ENCODE results near the gene SIAH2.

Gene SIAH2, protein sequence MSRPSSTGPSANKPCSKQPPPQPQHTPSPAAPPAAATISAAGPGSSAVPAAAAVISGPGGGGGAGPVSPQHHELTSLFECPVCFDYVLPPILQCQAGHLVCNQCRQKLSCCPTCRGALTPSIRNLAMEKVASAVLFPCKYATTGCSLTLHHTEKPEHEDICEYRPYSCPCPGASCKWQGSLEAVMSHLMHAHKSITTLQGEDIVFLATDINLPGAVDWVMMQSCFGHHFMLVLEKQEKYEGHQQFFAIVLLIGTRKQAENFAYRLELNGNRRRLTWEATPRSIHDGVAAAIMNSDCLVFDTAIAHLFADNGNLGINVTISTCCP
- long read RNA-seq, partial matches to known transcripts: 7 of 12 reads
- long read RNA-seq, other reads (novel, unspliced or antisense): 1 of 12 reads

DNA sequence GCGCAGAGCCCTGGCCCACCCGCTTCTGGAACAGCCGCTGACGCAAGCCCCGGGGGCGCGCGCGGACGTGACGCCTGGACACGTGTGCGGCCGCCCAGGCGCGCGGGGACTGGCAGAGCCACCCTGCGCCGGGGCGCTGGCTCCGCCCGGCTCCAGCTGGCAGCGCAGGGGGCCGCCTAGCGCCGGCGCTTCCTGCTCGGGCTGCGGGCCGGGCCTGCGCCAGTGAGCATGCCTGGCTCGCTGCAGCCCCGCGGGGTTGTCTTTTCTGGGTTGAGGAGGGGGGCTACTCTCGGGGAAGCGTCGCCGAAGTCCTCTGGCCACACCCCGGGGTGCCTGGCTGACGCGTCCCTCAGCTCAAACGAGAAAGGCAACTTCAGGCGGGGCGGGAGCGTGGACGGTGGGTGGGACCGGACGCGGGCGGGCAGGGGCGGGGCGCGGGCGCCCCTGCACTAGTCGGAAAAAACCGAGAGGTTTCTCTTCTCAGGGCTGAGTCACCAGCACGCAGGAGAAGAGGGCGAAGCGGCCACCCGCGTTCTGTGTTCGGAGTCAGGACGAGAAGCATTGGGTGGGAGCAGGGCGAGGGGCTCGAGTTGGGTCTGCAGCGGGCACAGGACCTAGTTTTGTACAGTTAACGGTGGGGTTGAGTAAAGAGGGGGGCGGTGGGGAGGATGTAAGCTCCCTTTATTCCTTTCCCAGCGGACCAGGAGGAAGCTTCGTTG lies at the start of gene SIAH2:
SIAH2 (minus strand) TSS at position 48 of the 719 bp plus-strand sequence. CDS start 320 bp downstream, outside the sequence.
- H3K27me3 ChIP-seq (ENCODE audit: insufficient read depth, poor library complexity, severe bottlenecking): no peaks in the 10 kb centered on the region
- H3K27ac ChIP-seq (replicated peaks): peak within 1 kb of the TSS; percentile 87
- peak within 1 kb of the TSS; percentile 84 for H3K4me3 ChIP-seq (replicated peaks; ENCODE audit: insufficient read depth, low read length)
- peak; percentile 73 to 90 for DNase-seq (ENCODE audit: low read depth in 1 of 2, low spot score in 1 of 2)
- TF ChIP-seq POLR2AphosphoS5 (IDR thresholded peaks at IDR 0.05; ENCODE audit: low read depth) (peak; percentile 56; the same call in 1 of the 2 replicates), SPI1 (IDR thresholded peaks at IDR 0.05; ENCODE audit: borderline replicate concordance, low read depth) (no peak), GABPA (IDR thresholded peaks at IDR 0.05; ENCODE audit: low read depth) (0 out of 2 replicates have a peak, but pooled peaks have one; percentile 17)
- TF ChIP-seq, protein P1, sequence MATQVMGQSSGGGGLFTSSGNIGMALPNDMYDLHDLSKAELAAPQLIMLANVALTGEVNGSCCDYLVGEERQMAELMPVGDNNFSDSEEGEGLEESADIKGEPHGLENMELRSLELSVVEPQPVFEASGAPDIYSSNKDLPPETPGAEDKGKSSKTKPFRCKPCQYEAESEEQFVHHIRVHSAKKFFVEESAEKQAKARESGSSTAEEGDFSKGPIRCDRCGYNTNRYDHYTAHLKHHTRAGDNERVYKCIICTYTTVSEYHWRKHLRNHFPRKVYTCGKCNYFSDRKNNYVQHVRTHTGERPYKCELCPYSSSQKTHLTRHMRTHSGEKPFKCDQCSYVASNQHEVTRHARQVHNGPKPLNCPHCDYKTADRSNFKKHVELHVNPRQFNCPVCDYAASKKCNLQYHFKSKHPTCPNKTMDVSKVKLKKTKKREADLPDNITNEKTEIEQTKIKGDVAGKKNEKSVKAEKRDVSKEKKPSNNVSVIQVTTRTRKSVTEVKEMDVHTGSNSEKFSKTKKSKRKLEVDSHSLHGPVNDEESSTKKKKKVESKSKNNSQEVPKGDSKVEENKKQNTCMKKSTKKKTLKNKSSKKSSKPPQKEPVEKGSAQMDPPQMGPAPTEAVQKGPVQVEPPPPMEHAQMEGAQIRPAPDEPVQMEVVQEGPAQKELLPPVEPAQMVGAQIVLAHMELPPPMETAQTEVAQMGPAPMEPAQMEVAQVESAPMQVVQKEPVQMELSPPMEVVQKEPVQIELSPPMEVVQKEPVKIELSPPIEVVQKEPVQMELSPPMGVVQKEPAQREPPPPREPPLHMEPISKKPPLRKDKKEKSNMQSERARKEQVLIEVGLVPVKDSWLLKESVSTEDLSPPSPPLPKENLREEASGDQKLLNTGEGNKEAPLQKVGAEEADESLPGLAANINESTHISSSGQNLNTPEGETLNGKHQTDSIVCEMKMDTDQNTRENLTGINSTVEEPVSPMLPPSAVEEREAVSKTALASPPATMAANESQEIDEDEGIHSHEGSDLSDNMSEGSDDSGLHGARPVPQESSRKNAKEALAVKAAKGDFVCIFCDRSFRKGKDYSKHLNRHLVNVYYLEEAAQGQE (IDR thresholded peaks at IDR 0.05; ENCODE audit: insufficient replicate concordance, low read depth): no peak
- TF ChIP-seq, protein P2, sequence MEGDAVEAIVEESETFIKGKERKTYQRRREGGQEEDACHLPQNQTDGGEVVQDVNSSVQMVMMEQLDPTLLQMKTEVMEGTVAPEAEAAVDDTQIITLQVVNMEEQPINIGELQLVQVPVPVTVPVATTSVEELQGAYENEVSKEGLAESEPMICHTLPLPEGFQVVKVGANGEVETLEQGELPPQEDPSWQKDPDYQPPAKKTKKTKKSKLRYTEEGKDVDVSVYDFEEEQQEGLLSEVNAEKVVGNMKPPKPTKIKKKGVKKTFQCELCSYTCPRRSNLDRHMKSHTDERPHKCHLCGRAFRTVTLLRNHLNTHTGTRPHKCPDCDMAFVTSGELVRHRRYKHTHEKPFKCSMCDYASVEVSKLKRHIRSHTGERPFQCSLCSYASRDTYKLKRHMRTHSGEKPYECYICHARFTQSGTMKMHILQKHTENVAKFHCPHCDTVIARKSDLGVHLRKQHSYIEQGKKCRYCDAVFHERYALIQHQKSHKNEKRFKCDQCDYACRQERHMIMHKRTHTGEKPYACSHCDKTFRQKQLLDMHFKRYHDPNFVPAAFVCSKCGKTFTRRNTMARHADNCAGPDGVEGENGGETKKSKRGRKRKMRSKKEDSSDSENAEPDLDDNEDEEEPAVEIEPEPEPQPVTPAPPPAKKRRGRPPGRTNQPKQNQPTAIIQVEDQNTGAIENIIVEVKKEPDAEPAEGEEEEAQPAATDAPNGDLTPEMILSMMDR (IDR thresholded peaks at IDR 0.05; ENCODE audit: insufficient read depth, low read length): no peak

DNA sequence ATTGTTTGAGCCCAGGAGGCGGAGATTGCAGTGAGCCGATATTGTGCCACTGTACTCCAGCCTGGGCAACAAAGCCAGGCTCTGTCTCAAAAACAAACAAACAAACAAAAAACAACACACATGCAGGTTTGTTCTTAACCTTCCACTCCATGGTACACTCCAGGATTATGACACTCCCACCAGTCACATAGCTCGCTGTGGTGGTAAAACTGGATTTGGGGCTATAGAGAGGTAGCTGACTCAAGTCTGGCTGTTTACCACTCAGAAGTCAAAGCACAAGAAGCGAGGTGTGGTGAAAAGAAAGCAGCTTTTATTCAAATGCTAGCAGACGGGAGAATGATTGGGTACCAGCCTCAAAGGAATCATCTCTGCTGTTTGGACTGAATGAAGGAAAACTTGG lies 49.0 kb upstream of the SIAH2 start:
- TF ChIP-seq GABPA (IDR thresholded peaks at IDR 0.05; ENCODE audit: low read depth) (no peak), SPI1 (IDR thresholded peaks at IDR 0.05; ENCODE audit: borderline replicate concordance, low read depth) (no peak)
- TF ChIP-seq, protein P1 (IDR thresholded peaks at IDR 0.05; ENCODE audit: insufficient replicate concordance, low read depth): no peak
- Histone ChIP-seq H3K27ac (replicated peaks) (no peak overlapping the region), H3K27me3 (ENCODE audit: insufficient read depth, poor library complexity, severe bottlenecking) (no peaks in the 10 kb centered on the region), H3K4me3 (replicated peaks; ENCODE audit: insufficient read depth, low read length) (no peak overlapping the region)
- DNase-seq (ENCODE audit: low read depth in 1 of 2, low spot score in 1 of 2): no peak

DNA sequence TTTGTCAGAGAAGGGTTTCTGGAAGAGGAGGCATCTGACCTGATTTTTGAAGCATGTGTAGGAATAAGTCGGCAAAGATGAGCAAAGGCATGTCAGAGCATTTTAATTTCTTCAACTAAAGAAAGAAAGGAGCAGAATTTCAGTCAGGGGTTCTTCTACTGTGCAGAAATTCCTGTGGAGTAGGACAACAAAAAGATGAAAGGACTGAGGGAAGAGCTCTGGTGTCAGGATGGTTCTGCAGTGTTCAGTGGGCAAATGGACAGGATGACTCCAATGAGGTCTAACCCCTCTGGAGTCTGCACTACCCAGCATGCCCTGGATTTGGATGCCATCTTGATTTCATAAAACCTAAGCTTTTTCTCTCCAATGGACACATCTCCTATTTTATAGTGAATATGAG lies 47.7 kb upstream of the SIAH2 start:
- Histone ChIP-seq H3K27ac (replicated peaks) (no peak overlapping the region), H3K4me3 (replicated peaks; ENCODE audit: insufficient read depth, low read length) (no peak overlapping the region), H3K27me3 (ENCODE audit: insufficient read depth, poor library complexity, severe bottlenecking) (no peaks in the 10 kb centered on the region)
- TF ChIP-seq POLR2AphosphoS5 (IDR thresholded peaks at IDR 0.05; ENCODE audit: low read depth) (no peak), GABPA (IDR thresholded peaks at IDR 0.05; ENCODE audit: low read depth) (no peak), SPI1 (IDR thresholded peaks at IDR 0.05; ENCODE audit: borderline replicate concordance, low read depth) (no peak)
- TF ChIP-seq, protein P2 (IDR thresholded peaks at IDR 0.05; ENCODE audit: insufficient read depth, low read length): no peak
- TF ChIP-seq, protein P1 (IDR thresholded peaks at IDR 0.05; ENCODE audit: insufficient replicate concordance, low read depth): no peak
- DNase-seq (ENCODE audit: low read depth in 1 of 2, low spot score in 1 of 2): no peak
